Measurements from ENCODE around the gene PRKCSH. TPM values are rescaled to one million over a fixed set of nuclear protein-coding genes. Genes with fewer than 3 reads are reported as not detected.

The PRKCSH gene
- total RNA-seq, 4 donors from 2014 or later, result 81.0 to 141 (median 98.7) TPM

GRCh38 chr19:11420429-11421370 is 14.7 kb upstream of the PRKCSH start:
- TF ChIP-seq CTCF (IDR thresholded peaks at IDR 0.05) (no peak), POLR2AphosphoS5 (IDR thresholded peaks at IDR 0.05) (peak in 1 of 2 donors; percentile 18)
- no peak for DNase-seq (ENCODE audit: extremely low spot score)
- WGBS, result 12% methylated on average over 40 of the region's 46 CpGs
- Histone ChIP-seq H3K4me1 (peaks cover 38 to 56% (median 49%) of the 10 kb centered on the region in 4 donors), H3K9me3 (no peaks in the 10 kb centered on the region), H3K4me3 (peak overlapping the region; percentile 42 to 57 (median 42)), H3K27ac (replicated peaks in 1 of 4) (peak overlapping the region in 3 of 4 donors; percentile 30 to 51 (median 48)), H3K27me3 (peaks cover 0 to 84% (median 54%) of the 10 kb centered on the region in 4 donors), H3K36me3 (no peaks in the 10 kb centered on the region)
- intact Hi-C loops (cut with DNase I), result no loop called here

GRCh38 chr19:11421371-11422098 is 13.9 kb upstream of the PRKCSH start:
- peak overlapping the region; percentile 42 to 57 (median 42) for H3K4me3 ChIP-seq
- TF ChIP-seq POLR2AphosphoS5 (IDR thresholded peaks at IDR 0.05), result no peak
- TF ChIP-seq POLR2A (IDR thresholded peaks at IDR 0.05; ENCODE audit: low read depth), result no peak
- TF ChIP-seq EP300 (IDR thresholded peaks at IDR 0.05), result no peak
- no peak for TF ChIP-seq CTCF (IDR thresholded peaks at IDR 0.05)
- no peaks in the 10 kb centered on the region for H3K9me3 ChIP-seq
- H3K4me1 ChIP-seq, result peaks cover 38 to 56% (median 49%) of the 10 kb centered on the region in 4 donors
- WGBS, result 25% methylated on average over 32 of the region's 36 CpGs
- peaks cover 0 to 77% (median 54%) of the 10 kb centered on the region in 4 donors for H3K27me3 ChIP-seq
- intact Hi-C loops (cut with DNase I), result no loop called here
- H3K27ac ChIP-seq (replicated peaks in 1 of 4), result no peak overlapping the region
- no peak for DNase-seq (ENCODE audit: extremely low spot score)
- H3K36me3 ChIP-seq, result no peaks in the 10 kb centered on the region

GRCh38 chr19:11422163-11423065 is 13.0 kb upstream of the PRKCSH start:
- Histone ChIP-seq H3K27ac (replicated peaks in 1 of 4) (peak overlapping the region in 1 of 4 donors; percentile 4), H3K4me1 (peaks cover 38 to 56% (median 49%) of the 10 kb centered on the region in 4 donors), H3K36me3 (no peaks in the 10 kb centered on the region), H3K4me3 (peak overlapping the region; percentile 34 to 57 (median 39)), H3K27me3 (peaks cover 0 to 68% (median 54%) of the 10 kb centered on the region in 4 donors), H3K9me3 (no peaks in the 10 kb centered on the region)
- 22% methylated on average over 36 of the region's 56 CpGs for WGBS
- intact Hi-C loops (cut with DNase I), result no loop called here
- DNase-seq (ENCODE audit: extremely low spot score), result no peak
- no peak for TF ChIP-seq POLR2A (IDR thresholded peaks at IDR 0.05; ENCODE audit: low read depth)
- peak; percentile 15 to 23 for TF ChIP-seq POLR2AphosphoS5 (IDR thresholded peaks at IDR 0.05)

- WGBS, result 43% methylated on average over 19 of the region's 27 CpGs
- intact Hi-C loops (cut with DNase I), result no loop called here
- Histone ChIP-seq H3K36me3 (no peaks in the 10 kb centered on the region), H3K4me1 (peaks cover 37 to 55% (median 48%) of the 10 kb centered on the region in 4 donors), H3K27me3 (peaks cover 0 to 60% (median 50%) of the 10 kb centered on the region in 4 donors), H3K4me3 (no peak overlapping the region), H3K9me3 (no peaks in the 10 kb centered on the region), H3K27ac (replicated peaks in 1 of 4) (no peak overlapping the region)
- TF ChIP-seq EP300 (IDR thresholded peaks at IDR 0.05) (no peak), POLR2A (IDR thresholded peaks at IDR 0.05; ENCODE audit: low read depth) (no peak), CTCF (IDR thresholded peaks at IDR 0.05) (no peak), POLR2AphosphoS5 (IDR thresholded peaks at IDR 0.05) (no peak)
- no peak for DNase-seq (ENCODE audit: extremely low spot score)
Observed at GRCh38 chr19:11423164-11423790, 12.2 kb upstream of the PRKCSH start.

All from esophagus muscularis mucosa (tissue), 4 donors.